Right atrium auricular region (tissue), 2 donors: ENCODE measurements around the gene ACP5. TPM values are rescaled to one million over a fixed set of nuclear protein-coding genes. Genes with fewer than 3 reads are reported as not detected.

Experiments used
- DNase-seq: peaks from one replicate; pipeline ENCODE4 v3.0.0-alpha.2; 2019; ENCODE audit warnings: low spot score
- H3K27ac ChIP-seq, 2 donors: fragments of 200-600 bp; sonication (generic); 1 replicate in 1 of 2; 2 replicates in 1 of 2; pipeline ENCODE4 v1.5.1; 2016 to 2019
- H3K27me3 ChIP-seq, 2 donors: fragments of 200-600 bp; sonication (generic); one replicate each; pipeline versions ENCODE4 v1.5.1 to v1.6.0; 2017 to 2019
- H3K36me3 ChIP-seq: fragments of 200-600 bp; sonication (generic); one replicate; pipeline ENCODE4 v1.5.1; 2016
- H3K4me1 ChIP-seq, 2 donors: fragments of 200-600 bp; sonication (generic); one replicate each; pipeline versions ENCODE4 v1.5.1 to v1.6.0; 2017 to 2019
- H3K4me3 ChIP-seq, 2 donors: fragments of 200-600 bp; sonication (generic); 1 replicate in 1 of 2; 2 replicates in 1 of 2; pipeline ENCODE4 v1.5.1; 2017 to 2019; ENCODE audit warnings: mild to moderate bottlenecking in 1 of 2, moderate library complexity in 1 of 2
- H3K9me3 ChIP-seq, 2 donors: fragments of 200-600 bp; sonication (generic); one replicate each; pipeline ENCODE4 v1.5.1; 2019
- CTCF ChIP-seq, 2 donors: fragments of 200-600 bp; sonication (generic); IDR thresholded peaks; one replicate each; pipeline ENCODE4 v1.5.1; 2019; ENCODE audit warnings: antibody characterized with exemption in 2 of 2
- total RNA-seq, 2 donors: library from RNA; depleted of rRNA; stranded (reverse); fragments of >200 nt; gene quantifications; one replicate each; pipeline ENCODE4 v1.1.0, GENCODE V29; 2016

ACP5 gene
- total RNA-seq, 2 donors from 2014 or later, result 3.2 to 3.6 TPM

- DNase-seq, result no peak
- no peak overlapping the region for H3K4me3 ChIP-seq
- H3K27ac ChIP-seq, result no peak overlapping the region
- TF ChIP-seq CTCF (IDR thresholded peaks at IDR 0.05), result peak; percentile 31 to 66
- no peaks in the 10 kb centered on the region for H3K9me3 ChIP-seq
- peaks cover 0 to 35% of the 10 kb centered on the region in 2 donors for H3K4me1 ChIP-seq
- H3K36me3 ChIP-seq, result no peaks in the 10 kb centered on the region
- H3K27me3 ChIP-seq, result no peaks in the 10 kb centered on the region
Observed at GRCh38 chr19:11560404-11561051, 16.9 kb downstream of the ACP5 start.

- peaks cover 0 to 38% of the 10 kb centered on the region in 2 donors for H3K4me1 ChIP-seq
Observed at GRCh38 chr19:11558881-11559828, 18.3 kb downstream of the ACP5 start, which contains the start of gene ELOF1. TSS of gene ELOF1 (minus strand) at chr19:11559230. CDS start at chr19:11554347, 4,883 bp downstream.

DNA sequence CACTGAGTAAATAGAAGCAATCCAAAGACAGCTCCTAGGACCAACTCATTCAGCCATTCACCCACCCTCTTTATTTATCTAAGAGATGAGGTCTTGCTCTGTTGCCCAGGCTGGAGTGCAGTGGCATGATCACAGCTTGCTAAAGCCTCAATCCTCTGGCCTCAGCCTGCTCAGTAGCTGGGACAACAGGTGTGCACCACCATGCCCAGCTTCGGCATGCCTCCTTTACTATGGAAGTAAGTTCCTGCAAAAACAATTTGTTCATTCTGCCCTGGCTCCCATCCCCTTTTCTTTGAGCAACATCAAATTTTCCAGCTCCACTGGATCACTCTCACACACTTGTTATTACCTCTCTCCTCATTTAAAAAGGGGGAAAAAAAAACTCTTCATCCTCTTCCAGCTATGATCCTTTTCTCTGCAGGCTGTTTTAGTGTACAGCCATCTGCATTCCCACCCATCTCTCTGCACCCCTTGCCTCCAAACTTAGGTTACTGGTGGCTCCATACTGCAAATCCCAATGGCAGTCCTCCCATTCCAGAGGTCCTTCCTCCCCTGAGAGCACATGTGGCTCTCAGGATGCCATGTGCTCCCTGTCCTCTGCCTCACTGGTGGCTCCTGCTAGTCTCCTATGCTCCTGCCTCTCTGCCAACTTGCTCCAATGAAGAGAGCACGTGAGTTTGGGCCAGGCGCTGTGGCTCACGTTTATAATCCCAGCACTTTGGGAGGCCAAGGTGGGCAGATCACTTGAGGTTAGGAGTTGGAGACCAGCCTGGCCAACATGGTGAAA, 20.6 kb downstream of the ACP5 start:
- H3K27ac ChIP-seq, result no peak overlapping the region
- H3K4me3 ChIP-seq, result no peak overlapping the region
- H3K36me3 ChIP-seq, result peaks cover 27% of the 10 kb centered on the region
- TF ChIP-seq CTCF (IDR thresholded peaks at IDR 0.05), result no peak
- no peaks in the 10 kb centered on the region for H3K9me3 ChIP-seq
- peaks cover 0 to 38% of the 10 kb centered on the region in 2 donors for H3K4me1 ChIP-seq
- H3K27me3 ChIP-seq, result no peaks in the 10 kb centered on the region
- DNase-seq, result no peak

More at GRCh38 chr19:11558881-11559828, 18.3 kb downstream of the ACP5 start, which contains the start of gene ELOF1:
- Histone ChIP-seq H3K27ac (peak within 1 kb of the TSS; percentile 78 to 82), H3K9me3 (no peaks in the 10 kb centered on the region), H3K4me3 (peak within 1 kb of the TSS; percentile 80 to 96), H3K27me3 (no peaks in the 10 kb centered on the region), H3K36me3 (peaks cover 7% of the 10 kb centered on the region)
- TF ChIP-seq CTCF (IDR thresholded peaks at IDR 0.05), result no peak
- peak; percentile 98 for DNase-seq

DNA sequence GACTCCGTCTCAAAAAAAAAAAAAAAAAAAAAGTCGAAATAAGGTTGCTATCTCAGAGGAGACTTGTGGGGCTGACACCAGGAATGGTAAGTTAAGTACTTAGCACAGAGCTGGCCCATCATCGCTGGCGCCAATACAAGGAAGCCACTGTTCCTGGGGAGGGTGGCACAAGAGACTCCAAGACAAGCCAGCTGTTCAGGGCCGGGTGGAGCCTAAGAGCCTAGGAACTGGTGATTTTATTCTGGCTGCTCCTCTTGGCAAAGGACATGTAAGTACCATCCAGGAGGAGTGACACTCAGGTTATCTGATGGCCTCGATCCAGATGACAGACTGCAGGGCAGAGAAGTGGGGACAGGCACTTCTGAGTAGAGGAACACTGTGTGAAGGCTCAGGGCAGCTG, 22.2 kb downstream of the ACP5 start:
- peak overlapping the region in 1 of 2 donors; percentile 23 for H3K27ac ChIP-seq

More for the DNA sequence above, 22.2 kb downstream of the ACP5 start:
- peaks cover 29% of the 10 kb centered on the region for H3K36me3 ChIP-seq
- H3K4me3 ChIP-seq, result no peak overlapping the region
- H3K27me3 ChIP-seq, result no peaks in the 10 kb centered on the region
- TF ChIP-seq CTCF (IDR thresholded peaks at IDR 0.05), result no peak
- peaks cover 0 to 33% of the 10 kb centered on the region in 2 donors for H3K4me1 ChIP-seq
- no peak for DNase-seq
- no peaks in the 10 kb centered on the region for H3K9me3 ChIP-seq
